DMS79 (cell line): ENCODE data around the gene GLT8D2.
A peak's percentile ranks its signal among the peaks of the same experiment; 100 is the strongest.

ENCODE experiments used
- DNase-seq: peaks from one replicate; lab custom pipeline; 2025; lab: John Stamatoyannopoulos, UW

GLT8D2 gene

GRCh38 chr12:104000807-104001434, 49.1 kb downstream of the GLT8D2 start:
- DNase-seq = no peak

- DNase-seq = no peak
These were observed 51.0 kb downstream of the GLT8D2 start for GRCh38 chr12:103998976-103999375.

GRCh38 chr12:103997286-103997900, 52.6 kb downstream of the GLT8D2 start:
- no peak for DNase-seq

- no peak for DNase-seq
These were observed 53.4 kb downstream of the GLT8D2 start for GRCh38 chr12:103996595-103996994.

GRCh38 chr12:103994235-103994634, 55.8 kb downstream of the GLT8D2 start:
- DNase-seq = no peak

- DNase-seq = no peak
These were observed 63.2 kb downstream of the GLT8D2 start for GRCh38 chr12:103986829-103987228.

GRCh38 chr12:103978384-103978982, 71.5 kb downstream of the GLT8D2 start:
- DNase-seq = no peak

- DNase-seq = no peak
These were observed 74.6 kb downstream of the GLT8D2 start for GRCh38 chr12:103975368-103975767.

- DNase-seq = no peak
These were observed 76.1 kb downstream of the GLT8D2 start for GRCh38 chr12:103973909-103974308.

GRCh38 chr12:103969391-103969790, 80.6 kb downstream of the GLT8D2 start:
- no peak for DNase-seq

- DNase-seq = no peak
These were observed 83.3 kb downstream of the GLT8D2 start for GRCh38 chr12:103966736-103967135.

GRCh38 chr12:103965590-103966504, 84.1 kb downstream of the GLT8D2 start, which contains the start of gene TDG:
TDG (plus strand) TSS chr12:103965872; CDS start chr12:103966038, 166 bp downstream.
- peak; percentile 99 for DNase-seq

- no peak for DNase-seq
These were observed 84.8 kb downstream of the GLT8D2 start for GRCh38 chr12:103965255-103965589.

GRCh38 chr12:103964805-103965204, 85.2 kb downstream of the GLT8D2 start:
- no peak for DNase-seq

- no peak for DNase-seq
These were observed 87.5 kb downstream of the GLT8D2 start for GRCh38 chr12:103962493-103962892.

- no peak for DNase-seq
These were observed 89.3 kb downstream of the GLT8D2 start for GRCh38 chr12:103960616-103961227.

- no peak for DNase-seq
These were observed 91.4 kb downstream of the GLT8D2 start for GRCh38 chr12:103958621-103959020.

- DNase-seq = no peak
These were observed 92.1 kb downstream of the GLT8D2 start for GRCh38 chr12:103957865-103958388.

GRCh38 chr12:103956509-103957027, 93.4 kb downstream of the GLT8D2 start:
- no peak for DNase-seq

- DNase-seq = no peak
These were observed 94.0 kb downstream of the GLT8D2 start for GRCh38 chr12:103955811-103956508.

GRCh38 chr12:103952497-103952896, 97.5 kb downstream of the GLT8D2 start:
- no peak for DNase-seq
